Hematopoietic multipotent progenitor cell treated with erythropoietin and hydrocortisone succinate and interleukin-3 and kit ligand, for 15 days (in vitro differentiated cells): Measurements from ENCODE around the gene GTF2A2.
"Not testable (repeated sequence)": the region's sequence is repeated elsewhere in the genome, so short reads cannot be mapped to it uniquely, and the experiment has no call there.

Experiments
- DNase-seq: peaks from one replicate; pipeline ENCODE4 v3.0.0-alpha.2; 2015; ENCODE audit warnings: low spot score

GTF2A2 gene, protein sequence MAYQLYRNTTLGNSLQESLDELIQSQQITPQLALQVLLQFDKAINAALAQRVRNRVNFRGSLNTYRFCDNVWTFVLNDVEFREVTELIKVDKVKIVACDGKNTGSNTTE

GRCh38 chr15:59656897-59657634 is at the start of gene GTF2A2:
Gene GTF2A2 (minus strand): TSS chr15:59657515. CDS start chr15:59652277, 5,238 bp downstream.
- DNase-seq, result peak; percentile 91

GRCh38 chr15:59703979-59704796 is 46.9 kb upstream of the GTF2A2 start:
- DNase-seq, result no peak

GRCh38 chr15:59702351-59702750 is 45.0 kb upstream of the GTF2A2 start:
- no peak for DNase-seq

DNA sequence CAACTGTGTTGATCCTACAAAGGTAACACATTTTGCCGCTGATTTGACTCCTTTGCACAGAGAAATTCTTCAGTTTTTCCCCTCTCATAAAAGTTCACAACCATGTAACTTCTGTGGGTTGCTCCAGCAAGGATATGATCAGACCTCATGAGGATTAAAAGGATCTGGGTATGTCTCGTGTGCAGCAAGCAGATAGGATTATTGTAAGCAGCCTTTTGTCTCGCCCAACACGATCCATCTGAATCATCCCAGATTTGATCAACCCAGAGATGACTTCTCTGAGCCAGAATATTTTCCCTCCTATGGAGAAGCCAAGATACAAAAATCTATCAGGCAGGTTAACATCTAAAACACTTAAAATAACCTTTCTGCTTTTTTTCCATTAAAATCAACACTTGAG is 44.6 kb upstream of the GTF2A2 start:
- no peak for DNase-seq

DNA sequence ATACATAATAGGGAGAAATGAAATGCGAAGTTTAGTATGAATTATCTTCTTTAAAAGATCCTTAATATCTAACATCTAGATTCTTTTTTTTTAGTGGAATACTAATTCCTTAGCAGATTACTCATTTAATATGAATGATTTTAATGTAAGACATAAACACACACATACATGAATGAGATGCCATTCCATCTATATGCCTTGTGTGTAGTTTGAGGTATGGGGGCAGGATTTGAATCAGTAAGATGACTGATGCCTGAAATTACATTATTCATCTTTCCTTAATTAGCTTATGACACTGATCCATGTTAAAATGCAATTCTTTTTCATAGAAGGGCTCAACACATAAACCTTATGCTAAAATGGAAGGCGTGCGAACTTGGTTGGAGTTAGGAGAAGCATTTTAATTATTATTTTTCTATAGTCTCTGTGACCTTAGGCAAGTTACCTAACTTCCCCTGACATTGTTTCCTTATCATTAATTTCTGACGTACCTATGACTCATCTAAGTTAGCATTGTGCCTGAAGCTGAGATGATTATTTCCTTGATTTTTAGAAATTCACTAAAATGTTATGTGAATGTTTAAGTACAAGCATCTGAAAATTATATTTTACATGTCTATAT is 42.6 kb upstream of the GTF2A2 start:
- DNase-seq, result no peak

DNA sequence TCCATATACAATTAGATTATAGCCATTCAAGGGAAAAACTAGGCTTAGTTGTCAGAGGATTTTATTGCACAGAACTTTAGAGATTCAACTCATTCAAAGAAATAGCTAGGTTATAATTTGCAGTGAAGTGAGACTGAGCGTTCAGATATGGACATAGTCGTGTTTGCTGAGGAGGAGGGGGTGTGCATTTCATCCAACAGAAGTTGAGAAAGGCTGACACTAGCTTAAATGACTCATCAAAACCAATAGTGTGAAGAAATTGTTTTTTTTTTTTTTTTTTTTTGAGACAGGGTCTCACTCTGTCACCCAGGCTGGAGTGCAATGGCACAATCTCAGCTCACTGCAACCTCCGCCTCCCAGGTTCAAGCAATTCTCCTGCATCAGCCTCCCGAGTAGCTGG is 40.8 kb upstream of the GTF2A2 start:
- DNase-seq, result not testable (repeated sequence)

GRCh38 chr15:59696332-59696731 is 39.0 kb upstream of the GTF2A2 start:
- no peak for DNase-seq

- no peak for DNase-seq
Observed at GRCh38 chr15:59694779-59695178, 37.5 kb upstream of the GTF2A2 start.

DNA sequence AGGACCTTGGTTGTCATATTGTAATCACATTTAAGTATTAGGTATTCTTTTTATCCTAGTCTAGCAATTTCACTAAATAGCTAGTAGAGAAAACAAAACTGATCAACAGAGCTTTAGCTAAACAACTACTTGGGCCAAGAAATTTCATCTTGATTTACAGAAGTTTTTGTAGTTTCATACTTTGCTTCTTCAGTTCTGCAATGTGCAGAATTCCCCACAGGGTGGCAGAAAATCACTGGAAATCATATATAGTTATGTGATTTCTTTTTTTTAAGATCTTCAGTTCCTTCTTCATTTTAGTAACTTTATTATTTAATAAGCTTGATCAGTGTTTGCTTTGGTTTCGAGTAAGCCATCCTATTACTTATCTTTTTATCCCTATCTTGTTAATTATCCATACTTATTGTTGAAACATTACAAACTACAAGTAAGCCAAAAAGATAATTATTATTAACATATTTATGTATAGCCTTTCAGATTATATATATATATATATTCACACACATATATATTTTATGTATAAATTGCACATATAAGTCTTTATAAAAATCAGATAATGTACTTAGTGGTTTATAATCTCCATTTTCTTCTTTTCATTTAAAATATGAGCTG is 34.0 kb upstream of the GTF2A2 start:
- DNase-seq, result peak; percentile 74

- DNase-seq, result peak; percentile 82
Observed at GRCh38 chr15:59689626-59690236, 32.4 kb upstream of the GTF2A2 start.

DNA sequence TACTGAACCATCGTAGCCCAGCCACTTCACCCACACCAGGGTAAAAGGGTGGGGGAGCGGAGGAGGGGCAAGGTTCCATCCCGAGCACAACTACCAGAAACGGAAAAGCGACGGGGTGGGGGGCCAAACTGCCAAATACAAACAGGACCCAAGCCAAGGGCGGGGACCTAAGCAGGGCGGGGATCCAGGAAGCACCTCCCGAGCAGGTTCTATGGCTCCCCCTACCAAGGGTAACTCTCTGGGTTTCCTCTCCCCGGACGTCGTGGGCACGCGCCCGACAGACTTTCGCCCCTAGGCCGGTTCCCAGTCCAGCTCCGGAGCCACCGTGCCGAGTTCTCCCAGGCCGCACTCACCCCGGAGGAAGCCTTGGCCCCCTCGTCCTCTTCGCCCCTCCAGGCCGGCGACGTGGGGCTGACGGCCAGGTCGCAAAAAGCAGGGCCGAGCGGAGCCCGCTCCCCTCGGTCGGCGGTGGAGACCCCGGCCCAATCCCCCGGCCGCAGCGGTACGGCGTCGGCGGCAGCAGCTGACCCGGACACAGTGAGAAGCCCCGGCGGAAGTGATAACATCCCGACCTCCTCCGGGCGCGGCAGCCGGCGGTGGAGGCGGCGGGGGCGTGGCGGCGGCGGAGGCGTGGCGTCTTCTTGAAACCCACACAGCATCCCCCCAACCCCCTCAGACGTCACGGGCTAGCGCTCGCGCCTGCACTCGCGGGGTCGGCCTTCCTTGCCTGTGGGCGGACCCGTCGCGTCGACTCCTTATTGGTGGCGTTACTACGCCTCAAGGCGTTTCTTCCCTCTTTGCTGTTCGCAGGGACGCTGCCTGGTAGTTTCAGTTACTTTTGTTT is 31.7 kb upstream of the GTF2A2 start, which contains the start of gene BNIP2:
Gene BNIP2 (minus strand): TSS at position 539 of the 844 bp plus-strand sequence. CDS start 6,863 bp downstream, outside the sequence.
- DNase-seq, result peak; percentile 96

GRCh38 chr15:59688423-59688781 is 31.1 kb upstream of the GTF2A2 start:
- peak; percentile 23 for DNase-seq

- peak; percentile 28 for DNase-seq
Observed at GRCh38 chr15:59687836-59688235, 30.5 kb upstream of the GTF2A2 start.

GRCh38 chr15:59686389-59686788 is 29.1 kb upstream of the GTF2A2 start:
- no peak for DNase-seq

- DNase-seq, result no peak
Observed at GRCh38 chr15:59685737-59686297, 28.5 kb upstream of the GTF2A2 start.

- no peak for DNase-seq
Observed at GRCh38 chr15:59680870-59681269, 23.6 kb upstream of the GTF2A2 start.

GRCh38 chr15:59680346-59680745 is 23.0 kb upstream of the GTF2A2 start:
- DNase-seq, result no peak

DNA sequence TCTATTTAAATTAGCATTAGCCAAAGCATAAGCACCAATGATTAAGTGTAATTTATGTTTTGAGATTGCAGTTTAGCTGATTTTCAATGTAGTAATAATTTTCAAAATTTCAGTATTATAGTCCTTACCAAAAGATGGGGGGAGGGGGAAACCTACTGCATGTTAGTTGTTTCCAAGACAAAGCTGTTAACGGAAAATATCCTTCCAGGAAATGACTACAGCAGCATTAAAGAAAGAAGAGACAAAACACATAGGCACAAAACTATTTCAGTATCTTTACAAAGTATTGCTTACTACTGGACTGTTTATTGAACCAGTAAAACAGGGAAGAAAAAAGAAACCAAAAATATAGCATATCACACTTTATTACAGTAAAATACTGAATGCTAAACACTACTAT is 21.3 kb upstream of the GTF2A2 start:
- no peak for DNase-seq

- no peak for DNase-seq
Observed at GRCh38 chr15:59678172-59678571, 20.9 kb upstream of the GTF2A2 start.

DNA sequence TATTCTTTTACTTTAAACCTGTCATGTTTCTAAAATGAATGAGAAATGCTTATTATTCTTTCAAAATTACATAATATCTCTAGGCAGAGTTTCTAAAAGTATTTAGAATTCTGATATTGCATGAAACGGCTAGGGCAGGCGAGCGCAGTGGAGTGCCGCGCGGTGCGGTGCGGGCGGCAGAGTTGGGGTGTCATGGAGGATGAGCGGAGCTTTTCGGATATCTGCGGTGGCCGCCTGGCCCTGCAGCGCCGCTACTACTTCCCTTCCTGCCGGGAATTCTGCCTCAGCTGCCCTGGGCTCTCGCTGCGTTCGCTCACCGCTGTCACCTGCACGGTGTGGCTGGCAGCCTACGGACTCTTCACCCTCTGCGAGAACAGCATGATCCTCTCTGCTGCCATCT is 19.2 kb upstream of the GTF2A2 start:
- no peak for DNase-seq
